ENCODE data around the gene KIAA0513. TPM values are rescaled to one million over a fixed set of nuclear protein-coding genes. Genes with fewer than 3 reads are reported as not detected.
A peak's percentile ranks its signal among the peaks of the same experiment; 100 is the strongest.

The KIAA0513 gene
- total and polyA plus RNA-seq, 2 of the 13 experiments (the other 11 are each of a cell fraction or from before 2014, with no cell fraction given), result 1.8 TPM

GRCh38 chr16:85075236-85075924 lies 47.8 kb downstream of the KIAA0513 start:
- no peak for FAIRE-seq
- Histone ChIP-seq H4K20me1 (ENCODE audit: insufficient read depth, low read length) (no peaks in the 10 kb centered on the region), H3K79me2 (ENCODE audit: insufficient read depth, low read length) (no peaks in the 10 kb centered on the region), H3K36me3 (replicated peaks in 1 of 2; ENCODE audit: control insufficient read depth in 1 of 2, insufficient read depth in 2 of 2, low read length in 2 of 2) (no peaks in the 10 kb centered on the region), H3K4me2 (ENCODE audit: low read depth, low read length) (no peak overlapping the region), H2AFZ (ENCODE audit: low read length) (no peak overlapping the region), H3K27ac (ENCODE audit: extremely low read length, insufficient read depth, low read length) (no peak overlapping the region), H3K27me3 (ENCODE audit: control insufficient read depth in 1 of 2, insufficient read depth in 2 of 2, low read length in 2 of 2) (peaks cover 9 to 26% of the 10 kb centered on the region in 2 experiments; a peak in 4 of 5 replicates), H3K9ac (ENCODE audit: insufficient read depth, low read depth, low read length) (no peak overlapping the region), H3K9me3 (ENCODE audit: low read length) (no peaks in the 10 kb centered on the region), H3K4me1 (ENCODE audit: insufficient read depth, low read length) (no peaks in the 10 kb centered on the region), H3K4me3 (replicated peaks in 1 of 3; ENCODE audit: insufficient read depth in 1 of 3, low read depth in 2 of 3, low read length in 3 of 3) (no peak overlapping the region)
- peak; percentile 28; the same call in 1 of the 2 replicates for TF ChIP-seq MNT (IDR thresholded peaks at IDR 0.05)
- TF ChIP-seq HOXA3 (CRISPR knock-in tag; IDR thresholded peaks at IDR 0.05), result no peak
- DNase-seq (ENCODE audit: low spot score), result no peak
- in situ Hi-C loops (cut with HindIII; ENCODE audit: extremely low pct_ligation_motif_present, low pct_unique_long_range_greater_than_20kb), result no loop called here
- 66% methylated on average over 14 of the region's 16 CpGs for WGBS (ENCODE audit: low lambda C conversion rate)
- intact Hi-C loops (cut with micrococcal nuclease; ENCODE audit: unreplicated experiment), result no loop called here
- BruUV-seq (replicated peaks), result no TSS peak
- CTCF ChIA-PET (ENCODE audit: low intra/inter-chr PET ratio, low total read pairs), result no interaction called here
- POLR2A ChIA-PET, result no interaction called here
- no peak for ATAC-seq

GRCh38 chr16:85077039-85077438 lies 49.4 kb downstream of the KIAA0513 start:
- POLR2A ChIA-PET, result no interaction called here
- no TSS peak for BruUV-seq (replicated peaks)
- no peak for ATAC-seq

More at GRCh38 chr16:85077039-85077438, 49.4 kb downstream of the KIAA0513 start:
- DNase-seq (ENCODE audit: low spot score), result no peak
- H3K4me2 ChIP-seq (ENCODE audit: low read depth, low read length), result no peak overlapping the region
- peak; percentile 40; the same call in 1 of the 2 replicates for TF ChIP-seq PATZ1 (CRISPR knock-in tag; IDR thresholded peaks at IDR 0.05)
- TF ChIP-seq ATM (IDR thresholded peaks at IDR 0.05; ENCODE audit: borderline replicate concordance), result no peak
- no peak for TF ChIP-seq ZBTB21 (CRISPR knock-in tag; IDR thresholded peaks at IDR 0.05)
- peak; percentile 29 for TF ChIP-seq AGO1 (IDR thresholded peaks at IDR 0.05; ENCODE audit: low read depth, low read length, poor library complexity, severe bottlenecking)
- no peak for TF ChIP-seq THAP9 (CRISPR knock-in tag; IDR thresholded peaks at IDR 0.05; ENCODE audit: borderline replicate concordance)
- TF ChIP-seq MAX (IDR thresholded peaks at IDR 0.05), result no peak
- H3K27ac ChIP-seq (ENCODE audit: extremely low read length, insufficient read depth, low read length), result no peak overlapping the region
- H3K9ac ChIP-seq (ENCODE audit: insufficient read depth, low read depth, low read length), result no peak overlapping the region
- H4K20me1 ChIP-seq (ENCODE audit: insufficient read depth, low read length), result no peaks in the 10 kb centered on the region
- no peaks in the 10 kb centered on the region for H3K79me2 ChIP-seq (ENCODE audit: insufficient read depth, low read length)
- CTCF ChIA-PET (ENCODE audit: low intra/inter-chr PET ratio, low total read pairs), result no interaction called here
- no peak for FAIRE-seq
- H3K4me1 ChIP-seq (ENCODE audit: insufficient read depth, low read length), result no peaks in the 10 kb centered on the region
- H3K36me3 ChIP-seq (replicated peaks in 1 of 2; ENCODE audit: control insufficient read depth in 1 of 2, insufficient read depth in 2 of 2, low read length in 2 of 2), result no peaks in the 10 kb centered on the region
- intact Hi-C loops (cut with micrococcal nuclease; ENCODE audit: unreplicated experiment) (no loop called here), in situ Hi-C loops (cut with HindIII; ENCODE audit: extremely low pct_ligation_motif_present, low pct_unique_long_range_greater_than_20kb) (no loop called here)
- H3K27me3 ChIP-seq (ENCODE audit: control insufficient read depth in 1 of 2, insufficient read depth in 2 of 2, low read length in 2 of 2), result peaks cover 18 to 40% of the 10 kb centered on the region in 2 experiments; a peak in 4 of 5 replicates
- no peak overlapping the region for H3K4me3 ChIP-seq (replicated peaks in 1 of 3; ENCODE audit: insufficient read depth in 1 of 3, low read depth in 2 of 3, low read length in 3 of 3)
- 69% methylated on average over 4 of the region's 10 CpGs for WGBS (ENCODE audit: low lambda C conversion rate)
- no peak overlapping the region for H2AFZ ChIP-seq (ENCODE audit: low read length)
- no peaks in the 10 kb centered on the region for H3K9me3 ChIP-seq (ENCODE audit: low read length)

Data from HepG2 (cell line).